ENCODE data around the gene LRR1.

Gene LRR1

DNA sequence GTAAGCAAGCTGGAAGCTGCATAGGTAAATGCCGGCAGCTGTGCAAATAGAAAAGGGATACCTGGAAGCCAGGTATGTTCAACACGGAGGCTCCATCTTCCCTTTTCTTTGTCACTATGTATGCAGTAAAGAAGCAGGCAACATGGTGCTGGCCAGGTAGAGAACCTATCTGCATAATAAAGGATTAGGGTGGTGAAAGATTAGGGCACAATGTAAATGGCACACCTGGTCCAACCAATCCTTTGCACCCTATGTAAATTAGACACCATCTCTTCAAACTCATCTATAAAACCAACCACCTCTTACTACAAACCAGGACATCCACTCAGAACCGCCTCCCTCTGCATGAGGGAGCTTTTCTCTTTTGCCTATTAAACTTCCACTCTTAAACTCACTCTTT is 44.8 kb upstream of the LRR1 start:
- no peak overlapping the region for H3K9ac ChIP-seq (ENCODE audit: low read length)
- TF ChIP-seq EZH2phosphoT487 (conservative IDR thresholded peaks at IDR 0.05; ENCODE audit: low read length) = no peak
- TF ChIP-seq, protein P1, sequence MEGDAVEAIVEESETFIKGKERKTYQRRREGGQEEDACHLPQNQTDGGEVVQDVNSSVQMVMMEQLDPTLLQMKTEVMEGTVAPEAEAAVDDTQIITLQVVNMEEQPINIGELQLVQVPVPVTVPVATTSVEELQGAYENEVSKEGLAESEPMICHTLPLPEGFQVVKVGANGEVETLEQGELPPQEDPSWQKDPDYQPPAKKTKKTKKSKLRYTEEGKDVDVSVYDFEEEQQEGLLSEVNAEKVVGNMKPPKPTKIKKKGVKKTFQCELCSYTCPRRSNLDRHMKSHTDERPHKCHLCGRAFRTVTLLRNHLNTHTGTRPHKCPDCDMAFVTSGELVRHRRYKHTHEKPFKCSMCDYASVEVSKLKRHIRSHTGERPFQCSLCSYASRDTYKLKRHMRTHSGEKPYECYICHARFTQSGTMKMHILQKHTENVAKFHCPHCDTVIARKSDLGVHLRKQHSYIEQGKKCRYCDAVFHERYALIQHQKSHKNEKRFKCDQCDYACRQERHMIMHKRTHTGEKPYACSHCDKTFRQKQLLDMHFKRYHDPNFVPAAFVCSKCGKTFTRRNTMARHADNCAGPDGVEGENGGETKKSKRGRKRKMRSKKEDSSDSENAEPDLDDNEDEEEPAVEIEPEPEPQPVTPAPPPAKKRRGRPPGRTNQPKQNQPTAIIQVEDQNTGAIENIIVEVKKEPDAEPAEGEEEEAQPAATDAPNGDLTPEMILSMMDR (IDR thresholded peaks at IDR 0.05; ENCODE audit: insufficient read depth, low read length, poor library complexity, severe bottlenecking) = no peak
- no peak overlapping the region for H2AFZ ChIP-seq (ENCODE audit: low read depth, low read length, severe bottlenecking)
- H3K9me2 ChIP-seq (replicated peaks; ENCODE audit: insufficient read depth, low read length) = no peaks in the 10 kb centered on the region
- H3K4me3 ChIP-seq (ENCODE audit: insufficient read depth, low read length, poor library complexity, severe bottlenecking) = no peak overlapping the region
- H3K79me2 ChIP-seq (ENCODE audit: insufficient read depth, low read length) = no peaks in the 10 kb centered on the region
- H3K4me2 ChIP-seq (ENCODE audit: low read depth, low read length, poor library complexity, severe bottlenecking) = no peak overlapping the region
- H3K27me3 ChIP-seq (ENCODE audit: low read length) = no peaks in the 10 kb centered on the region
- H4K20me1 ChIP-seq (ENCODE audit: low read depth, low read length) = no peaks in the 10 kb centered on the region
- no peaks in the 10 kb centered on the region for H3F3A ChIP-seq (ENCODE audit: insufficient read depth)
- H3K36me3 ChIP-seq (ENCODE audit: low read length) = no peaks in the 10 kb centered on the region
- no peaks in the 10 kb centered on the region for H3K9me3 ChIP-seq (ENCODE audit: insufficient read depth, low read length)
- no peak overlapping the region for H3K27ac ChIP-seq (ENCODE audit: low read depth, low read length)

DNA sequence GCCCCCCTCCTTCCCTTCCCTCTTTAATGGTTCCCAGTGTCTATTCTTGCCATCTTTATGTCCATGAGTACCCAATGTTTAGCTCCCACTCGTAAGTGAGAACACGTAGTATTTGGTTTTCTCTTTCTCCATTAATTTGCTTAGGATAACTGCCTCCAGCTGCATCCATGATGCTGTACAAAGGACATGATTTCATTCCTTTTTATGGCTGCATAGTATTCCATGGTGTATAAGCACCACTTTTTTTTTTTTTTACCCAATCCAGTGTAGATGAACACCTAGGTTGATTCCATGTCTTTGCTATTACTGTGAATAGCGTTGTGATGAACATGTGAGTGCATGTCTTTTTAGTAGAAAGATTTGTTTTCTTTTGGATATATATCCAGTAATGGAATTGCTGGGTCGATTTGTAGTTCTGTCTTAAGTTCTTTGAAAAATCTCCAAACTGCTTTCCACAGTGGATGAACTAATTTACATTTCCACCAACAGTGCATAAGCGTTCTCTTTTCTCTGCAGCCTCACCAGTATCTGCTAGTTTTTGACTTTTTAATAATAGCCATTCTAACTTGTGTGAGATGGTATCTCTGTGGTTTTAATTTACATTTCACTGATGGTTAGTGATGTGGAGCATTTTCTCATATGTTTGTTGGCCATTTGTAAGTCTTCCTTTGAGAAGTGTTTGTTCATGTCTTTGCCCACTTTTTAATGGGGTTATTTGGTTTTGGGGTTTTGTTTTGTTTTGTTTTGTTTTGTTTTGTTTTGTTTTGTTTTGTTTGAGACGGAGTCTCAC is 38.6 kb upstream of the LRR1 start:
- H3K9me3 ChIP-seq (ENCODE audit: insufficient read depth, low read length) = no peaks in the 10 kb centered on the region
- no peaks in the 10 kb centered on the region for H3K27me3 ChIP-seq (ENCODE audit: low read length)
- no peaks in the 10 kb centered on the region for H3K9me2 ChIP-seq (replicated peaks; ENCODE audit: insufficient read depth, low read length)
- no peak overlapping the region for H3K4me3 ChIP-seq (ENCODE audit: insufficient read depth, low read length, poor library complexity, severe bottlenecking)
- no peak overlapping the region for H3K4me2 ChIP-seq (ENCODE audit: low read depth, low read length, poor library complexity, severe bottlenecking)
- no peaks in the 10 kb centered on the region for H3K36me3 ChIP-seq (ENCODE audit: low read length)
- H3K79me2 ChIP-seq (ENCODE audit: insufficient read depth, low read length) = no peaks in the 10 kb centered on the region
- no peaks in the 10 kb centered on the region for H3F3A ChIP-seq (ENCODE audit: insufficient read depth)
- H2AFZ ChIP-seq (ENCODE audit: low read depth, low read length, severe bottlenecking) = no peak overlapping the region
- TF ChIP-seq EZH2phosphoT487 (conservative IDR thresholded peaks at IDR 0.05; ENCODE audit: low read length) = no peak
- TF ChIP-seq, protein P1 (IDR thresholded peaks at IDR 0.05; ENCODE audit: insufficient read depth, low read length, poor library complexity, severe bottlenecking) = no peak
- H3K9ac ChIP-seq (ENCODE audit: low read length) = no peak overlapping the region
- H3K27ac ChIP-seq (ENCODE audit: low read depth, low read length) = no peak overlapping the region
- no peaks in the 10 kb centered on the region for H4K20me1 ChIP-seq (ENCODE audit: low read depth, low read length)

DNA sequence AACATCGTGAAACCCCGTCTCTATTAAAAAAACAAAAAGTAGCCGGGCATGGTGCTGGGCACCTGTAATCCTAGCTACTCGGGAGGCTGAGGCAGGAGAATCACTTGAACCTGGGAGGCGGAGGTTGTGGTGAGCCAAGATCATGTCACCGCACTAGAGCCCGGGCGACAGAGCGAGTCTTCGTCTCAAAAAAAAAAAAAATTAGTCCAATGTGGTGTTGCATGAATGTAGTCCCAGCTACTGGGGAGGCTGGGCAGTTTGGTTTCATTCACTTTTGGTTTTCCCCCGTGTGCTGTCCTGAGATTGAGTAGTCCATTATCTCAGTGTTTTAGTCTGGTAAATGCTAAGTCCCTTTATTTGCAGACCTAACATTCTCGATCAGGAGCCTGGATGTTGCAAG is 32.0 kb upstream of the LRR1 start:
- Histone ChIP-seq H3K27ac (ENCODE audit: low read depth, low read length) (no peak overlapping the region), H3K4me2 (ENCODE audit: low read depth, low read length, poor library complexity, severe bottlenecking) (no peak overlapping the region), H3K27me3 (ENCODE audit: low read length) (no peaks in the 10 kb centered on the region), H3K36me3 (ENCODE audit: low read length) (no peaks in the 10 kb centered on the region), H2AFZ (ENCODE audit: low read depth, low read length, severe bottlenecking) (no peak overlapping the region), H4K20me1 (ENCODE audit: low read depth, low read length) (no peaks in the 10 kb centered on the region), H3K4me3 (ENCODE audit: insufficient read depth, low read length, poor library complexity, severe bottlenecking) (no peak overlapping the region), H3K9me2 (replicated peaks; ENCODE audit: insufficient read depth, low read length) (no peaks in the 10 kb centered on the region), H3K9ac (ENCODE audit: low read length) (no peak overlapping the region), H3K9me3 (ENCODE audit: insufficient read depth, low read length) (no peaks in the 10 kb centered on the region), H3K79me2 (ENCODE audit: insufficient read depth, low read length) (no peaks in the 10 kb centered on the region), H3F3A (ENCODE audit: insufficient read depth) (no peaks in the 10 kb centered on the region)
- TF ChIP-seq EZH2phosphoT487 (conservative IDR thresholded peaks at IDR 0.05; ENCODE audit: low read length) = no peak
- TF ChIP-seq, protein P1 (IDR thresholded peaks at IDR 0.05; ENCODE audit: insufficient read depth, low read length, poor library complexity, severe bottlenecking) = no peak

Data from SU-DHL-6 (cell line).